Measurements from ENCODE around the gene ARID1A. TPM values are rescaled to one million over a fixed set of nuclear protein-coding genes. Genes with fewer than 3 reads are reported as not detected.

ARID1A gene
- total RNA-seq, 1 donor from 2014 or later, result 43.1 TPM

DNA sequence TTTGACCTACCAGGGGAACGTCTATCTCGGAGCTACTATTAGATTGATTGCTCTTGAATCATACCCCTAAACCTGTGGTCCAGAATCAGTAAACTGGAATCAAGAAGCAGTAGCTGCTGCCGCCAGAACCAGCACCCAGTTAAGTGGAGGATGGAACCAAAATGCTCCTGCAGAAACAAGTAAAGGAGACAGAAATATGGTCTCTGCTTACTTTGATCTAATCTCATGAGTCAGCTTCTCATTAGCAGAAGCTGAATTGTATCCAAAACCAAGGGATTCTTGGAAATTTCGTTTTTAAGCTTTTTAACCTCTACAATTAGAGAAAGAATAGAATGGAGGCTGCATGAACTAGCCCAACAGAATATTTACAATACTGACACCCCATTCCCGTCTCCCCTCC lies 49.4 kb downstream of the ARID1A start:
- Histone ChIP-seq H3K36me3 (peaks cover 25% of the 10 kb centered on the region), H3K27ac (no peak overlapping the region), H3K27me3 (no peaks in the 10 kb centered on the region), H3K9ac (no peak overlapping the region), H4K20me1 (ENCODE audit: low read depth) (peaks cover 99% of the 10 kb centered on the region), H3K4me3 (no peak overlapping the region), H3K4me2 (no peak overlapping the region), H3K9me3 (ENCODE audit: low read depth) (no peaks in the 10 kb centered on the region), H3F3A (ENCODE audit: low read depth) (peaks cover 25% of the 10 kb centered on the region), H2AFZ (replicated peaks) (no peak overlapping the region), H3K79me2 (ENCODE audit: low read depth) (peaks cover 100% of the 10 kb centered on the region), H3K4me1 (no peaks in the 10 kb centered on the region)
- Mint-ChIP-seq H3K4me1 (peaks cover 11% of the 10 kb centered on the region), H3K27me3 (ENCODE audit: insufficient read depth, low read depth) (no peaks in the 10 kb centered on the region), H3K4me3 (no peak overlapping the region), H3K27ac (no peak overlapping the region), H3K9me3 (no peaks in the 10 kb centered on the region), H3K36me3 (peaks cover 49% of the 10 kb centered on the region)
- no peak for DNase-seq (ENCODE audit: low spot score)
- TF ChIP-seq EZH2 (IDR thresholded peaks at IDR 0.05) (no peak), EZH2phosphoT487 (IDR thresholded peaks at IDR 0.05) (no peak)
- TF ChIP-seq, protein P1, sequence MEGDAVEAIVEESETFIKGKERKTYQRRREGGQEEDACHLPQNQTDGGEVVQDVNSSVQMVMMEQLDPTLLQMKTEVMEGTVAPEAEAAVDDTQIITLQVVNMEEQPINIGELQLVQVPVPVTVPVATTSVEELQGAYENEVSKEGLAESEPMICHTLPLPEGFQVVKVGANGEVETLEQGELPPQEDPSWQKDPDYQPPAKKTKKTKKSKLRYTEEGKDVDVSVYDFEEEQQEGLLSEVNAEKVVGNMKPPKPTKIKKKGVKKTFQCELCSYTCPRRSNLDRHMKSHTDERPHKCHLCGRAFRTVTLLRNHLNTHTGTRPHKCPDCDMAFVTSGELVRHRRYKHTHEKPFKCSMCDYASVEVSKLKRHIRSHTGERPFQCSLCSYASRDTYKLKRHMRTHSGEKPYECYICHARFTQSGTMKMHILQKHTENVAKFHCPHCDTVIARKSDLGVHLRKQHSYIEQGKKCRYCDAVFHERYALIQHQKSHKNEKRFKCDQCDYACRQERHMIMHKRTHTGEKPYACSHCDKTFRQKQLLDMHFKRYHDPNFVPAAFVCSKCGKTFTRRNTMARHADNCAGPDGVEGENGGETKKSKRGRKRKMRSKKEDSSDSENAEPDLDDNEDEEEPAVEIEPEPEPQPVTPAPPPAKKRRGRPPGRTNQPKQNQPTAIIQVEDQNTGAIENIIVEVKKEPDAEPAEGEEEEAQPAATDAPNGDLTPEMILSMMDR (IDR thresholded peaks at IDR 0.05), result no peak

DNA sequence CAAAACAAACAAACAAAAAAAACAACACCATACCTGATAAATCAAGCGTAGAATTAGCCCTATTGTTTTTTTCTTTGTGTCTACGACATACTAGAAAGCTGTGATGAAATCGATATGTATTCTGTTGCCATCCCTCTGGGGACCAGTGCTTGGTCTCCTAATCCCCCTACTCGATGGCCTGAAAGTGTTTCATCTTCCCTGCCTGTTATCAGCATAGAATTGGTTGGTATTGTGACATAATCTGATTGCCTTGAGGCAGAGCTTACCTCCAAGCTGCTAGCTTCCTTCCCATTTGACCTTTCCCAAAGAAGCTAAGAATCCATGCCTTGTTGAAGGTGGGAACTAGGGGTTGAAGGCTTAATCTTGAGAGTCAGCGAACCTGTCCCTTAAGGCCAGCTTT lies 51.2 kb downstream of the ARID1A start:
- H3K36me3 Mint-ChIP-seq, result peaks cover 56% of the 10 kb centered on the region
- H3K27ac Mint-ChIP-seq, result no peak overlapping the region
- no peak overlapping the region for H3K4me3 Mint-ChIP-seq
- H3K27me3 Mint-ChIP-seq (ENCODE audit: insufficient read depth, low read depth), result no peaks in the 10 kb centered on the region
- no peaks in the 10 kb centered on the region for H3K9me3 Mint-ChIP-seq
- H3K9me3 ChIP-seq (ENCODE audit: low read depth), result no peaks in the 10 kb centered on the region
- no peaks in the 10 kb centered on the region for H3K4me1 ChIP-seq
- H3K27me3 ChIP-seq, result no peaks in the 10 kb centered on the region
- TF ChIP-seq EZH2phosphoT487 (IDR thresholded peaks at IDR 0.05) (no peak), EZH2 (IDR thresholded peaks at IDR 0.05) (no peak)
- TF ChIP-seq, protein P1 (IDR thresholded peaks at IDR 0.05), result no peak
- H3K4me1 Mint-ChIP-seq, result peaks cover 11% of the 10 kb centered on the region
- no peak overlapping the region for H3K4me2 ChIP-seq
- peaks cover 24% of the 10 kb centered on the region for H3F3A ChIP-seq (ENCODE audit: low read depth)
- peaks cover 99% of the 10 kb centered on the region for H4K20me1 ChIP-seq (ENCODE audit: low read depth)
- no peak overlapping the region for H3K9ac ChIP-seq
- H2AFZ ChIP-seq (replicated peaks), result no peak overlapping the region
- H3K79me2 ChIP-seq (ENCODE audit: low read depth), result peaks cover 100% of the 10 kb centered on the region
- peaks cover 24% of the 10 kb centered on the region for H3K36me3 ChIP-seq
- DNase-seq (ENCODE audit: low spot score), result no peak
- no peak overlapping the region for H3K4me3 ChIP-seq
- H3K27ac ChIP-seq, result no peak overlapping the region

DNA sequence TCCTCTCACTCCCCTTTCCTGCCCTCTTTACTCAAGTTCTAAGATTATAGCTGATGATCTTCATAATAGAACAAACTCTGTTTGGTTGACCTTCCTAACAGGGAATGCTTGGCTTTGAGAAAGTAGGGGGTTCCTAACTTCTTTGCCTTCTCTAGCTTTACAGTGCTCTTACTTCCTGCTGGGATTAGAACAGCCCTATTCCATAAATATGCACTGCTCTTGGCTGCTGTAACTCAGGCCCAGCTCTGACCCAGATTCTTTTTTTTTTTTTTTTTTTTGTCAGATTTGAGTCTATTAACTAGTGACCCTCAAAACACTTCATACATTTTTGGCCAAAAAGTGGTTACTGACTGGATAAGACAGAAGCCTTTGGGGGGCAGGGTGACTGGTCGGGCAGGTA lies 52.5 kb downstream of the ARID1A start:
- Mint-ChIP-seq H3K4me3 (no peak overlapping the region), H3K9me3 (no peaks in the 10 kb centered on the region), H3K27ac (no peak overlapping the region), H3K4me1 (peaks cover 11% of the 10 kb centered on the region), H3K27me3 (ENCODE audit: insufficient read depth, low read depth) (no peaks in the 10 kb centered on the region), H3K36me3 (peaks cover 57% of the 10 kb centered on the region)
- no peak overlapping the region for H3K4me3 ChIP-seq
- no peak overlapping the region for H3K9ac ChIP-seq
- H3K27ac ChIP-seq, result no peak overlapping the region
- no peak overlapping the region for H2AFZ ChIP-seq (replicated peaks)
- peaks cover 19% of the 10 kb centered on the region for H3F3A ChIP-seq (ENCODE audit: low read depth)
- peaks cover 24% of the 10 kb centered on the region for H3K36me3 ChIP-seq
- peaks cover 100% of the 10 kb centered on the region for H3K79me2 ChIP-seq (ENCODE audit: low read depth)
- no peaks in the 10 kb centered on the region for H3K4me1 ChIP-seq
- no peak for TF ChIP-seq EZH2 (IDR thresholded peaks at IDR 0.05)
- TF ChIP-seq, protein P1 (IDR thresholded peaks at IDR 0.05), result no peak
- no peak for TF ChIP-seq EZH2phosphoT487 (IDR thresholded peaks at IDR 0.05)
- no peaks in the 10 kb centered on the region for H3K9me3 ChIP-seq (ENCODE audit: low read depth)
- no peaks in the 10 kb centered on the region for H3K27me3 ChIP-seq
- H3K4me2 ChIP-seq, result no peak overlapping the region
- DNase-seq (ENCODE audit: low spot score), result no peak
- H4K20me1 ChIP-seq (ENCODE audit: low read depth), result peaks cover 99% of the 10 kb centered on the region

All from neural progenitor cell (in vitro differentiated cells).